ENCODE measurements around the gene ADGRF4. TPM values are rescaled to one million over a fixed set of nuclear protein-coding genes. Genes with fewer than 3 reads are reported as not detected.

Gene ADGRF4
- total RNA-seq, 2 donors from 2014 or later: 0.86 TPM; not detected in 1

DNA sequence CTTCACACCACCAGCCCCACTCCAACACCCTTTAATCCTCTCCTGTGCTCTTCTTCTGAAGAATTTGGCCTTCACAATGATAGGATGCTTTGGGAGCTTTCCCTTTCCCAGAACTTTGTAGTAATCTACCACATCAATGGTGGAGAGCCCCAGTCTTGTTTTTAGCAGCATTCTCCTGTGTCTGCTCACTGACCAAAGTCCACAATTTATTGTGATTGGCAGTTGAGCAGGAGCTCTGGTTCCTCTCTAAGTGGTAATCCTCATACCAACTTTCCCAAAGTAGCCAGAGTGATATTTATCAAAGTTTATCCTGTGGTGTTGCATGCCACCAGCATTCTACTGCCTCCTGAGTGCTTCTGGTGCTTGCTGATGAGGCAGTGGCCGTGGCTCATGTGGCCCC, 54.4 kb downstream of the ADGRF4 start:
- Histone ChIP-seq H3K36me3 (no peaks in the 10 kb centered on the region), H3K4me1 (no peaks in the 10 kb centered on the region)
- TF ChIP-seq, protein P1, sequence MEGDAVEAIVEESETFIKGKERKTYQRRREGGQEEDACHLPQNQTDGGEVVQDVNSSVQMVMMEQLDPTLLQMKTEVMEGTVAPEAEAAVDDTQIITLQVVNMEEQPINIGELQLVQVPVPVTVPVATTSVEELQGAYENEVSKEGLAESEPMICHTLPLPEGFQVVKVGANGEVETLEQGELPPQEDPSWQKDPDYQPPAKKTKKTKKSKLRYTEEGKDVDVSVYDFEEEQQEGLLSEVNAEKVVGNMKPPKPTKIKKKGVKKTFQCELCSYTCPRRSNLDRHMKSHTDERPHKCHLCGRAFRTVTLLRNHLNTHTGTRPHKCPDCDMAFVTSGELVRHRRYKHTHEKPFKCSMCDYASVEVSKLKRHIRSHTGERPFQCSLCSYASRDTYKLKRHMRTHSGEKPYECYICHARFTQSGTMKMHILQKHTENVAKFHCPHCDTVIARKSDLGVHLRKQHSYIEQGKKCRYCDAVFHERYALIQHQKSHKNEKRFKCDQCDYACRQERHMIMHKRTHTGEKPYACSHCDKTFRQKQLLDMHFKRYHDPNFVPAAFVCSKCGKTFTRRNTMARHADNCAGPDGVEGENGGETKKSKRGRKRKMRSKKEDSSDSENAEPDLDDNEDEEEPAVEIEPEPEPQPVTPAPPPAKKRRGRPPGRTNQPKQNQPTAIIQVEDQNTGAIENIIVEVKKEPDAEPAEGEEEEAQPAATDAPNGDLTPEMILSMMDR (IDR thresholded peaks at IDR 0.05): no peak

DNA sequence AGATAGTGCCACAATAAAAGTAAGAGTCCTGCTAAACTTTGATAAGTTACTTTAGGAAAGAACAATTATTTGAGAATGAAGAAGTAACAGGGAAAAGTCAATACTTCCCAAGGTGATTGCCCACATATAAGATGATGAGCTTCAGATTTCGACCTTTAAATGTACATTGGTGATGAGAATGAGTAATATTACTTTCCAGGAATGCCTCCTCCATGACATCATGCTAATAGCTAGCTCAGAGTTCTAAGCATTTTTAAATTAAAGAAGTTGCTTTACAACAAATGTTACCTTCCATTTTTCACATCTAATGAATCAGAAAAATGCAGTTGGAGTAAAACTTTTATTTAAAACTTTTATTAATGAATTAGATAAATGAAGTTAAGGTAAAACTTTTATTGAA, 61.0 kb downstream of the ADGRF4 start:
- Histone ChIP-seq H3K36me3 (no peaks in the 10 kb centered on the region), H3K4me1 (no peaks in the 10 kb centered on the region), H3K27ac (no peak overlapping the region), H3K27me3 (no peaks in the 10 kb centered on the region), H3K9me3 (no peaks in the 10 kb centered on the region), H3K4me3 (no peak overlapping the region)
- no peak for DNase-seq (ENCODE audit: low spot score)
- TF ChIP-seq, protein P1 (IDR thresholded peaks at IDR 0.05): no peak

More for the DNA sequence above, 54.4 kb downstream of the ADGRF4 start:
- Histone ChIP-seq H3K4me3 (no peak overlapping the region), H3K9me3 (peaks cover 0 to 4% of the 10 kb centered on the region in 2 donors), H3K27me3 (no peaks in the 10 kb centered on the region), H3K27ac (no peak overlapping the region)
- DNase-seq (ENCODE audit: low spot score): no peak

DNA sequence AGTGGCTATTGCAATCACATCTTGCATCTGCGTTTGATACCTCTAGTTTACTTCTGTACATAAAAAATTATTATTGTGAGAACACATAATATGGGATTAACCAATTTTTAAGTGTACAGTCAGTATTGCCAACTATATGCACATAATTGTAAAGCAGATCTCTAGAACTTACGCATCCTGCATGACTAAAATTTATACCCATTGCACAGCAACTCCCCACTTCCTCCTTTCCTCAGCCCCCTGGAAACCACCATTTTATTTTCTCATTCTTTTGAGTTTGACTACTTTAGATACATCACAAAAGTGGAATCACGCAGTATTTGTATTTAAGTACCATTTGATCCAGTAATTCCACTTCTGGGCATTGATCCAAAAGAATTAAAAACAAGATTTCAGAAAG, 64.1 kb downstream of the ADGRF4 start:
- no peak overlapping the region for H3K27ac ChIP-seq
- DNase-seq (ENCODE audit: low spot score): no peak
- TF ChIP-seq, protein P1 (IDR thresholded peaks at IDR 0.05): no peak
- H3K9me3 ChIP-seq: peaks cover 0 to 9% of the 10 kb centered on the region in 2 donors
- no peaks in the 10 kb centered on the region for H3K4me1 ChIP-seq
- no peaks in the 10 kb centered on the region for H3K27me3 ChIP-seq
- H3K36me3 ChIP-seq: no peaks in the 10 kb centered on the region
- no peak overlapping the region for H3K4me3 ChIP-seq

DNA sequence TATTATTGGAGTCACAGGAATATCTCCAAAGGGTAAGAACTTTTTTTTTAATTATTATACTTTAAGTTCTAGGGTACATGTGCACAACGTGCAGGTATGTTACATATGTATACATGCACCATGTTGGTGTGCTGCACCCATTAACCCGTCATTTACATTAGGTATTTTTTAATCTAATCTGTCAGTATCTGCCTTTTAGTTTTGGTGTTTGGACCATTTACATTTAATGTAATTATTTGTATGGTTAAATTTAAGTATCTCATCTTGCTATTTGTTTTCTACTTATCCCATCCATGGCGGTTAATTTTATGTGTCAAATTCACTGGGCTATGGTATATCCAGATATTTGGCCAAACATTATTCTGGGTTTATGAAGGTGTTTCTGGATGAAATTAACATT, 68.1 kb downstream of the ADGRF4 start:
- H3K4me1 ChIP-seq: no peaks in the 10 kb centered on the region
- H3K36me3 ChIP-seq: no peaks in the 10 kb centered on the region
- H3K27ac ChIP-seq: no peak overlapping the region
- H3K4me3 ChIP-seq: no peak overlapping the region
- no peaks in the 10 kb centered on the region for H3K27me3 ChIP-seq
- TF ChIP-seq, protein P1 (IDR thresholded peaks at IDR 0.05): no peak
- peaks cover 0 to 9% of the 10 kb centered on the region in 2 donors for H3K9me3 ChIP-seq
- DNase-seq (ENCODE audit: low spot score): no peak

DNA sequence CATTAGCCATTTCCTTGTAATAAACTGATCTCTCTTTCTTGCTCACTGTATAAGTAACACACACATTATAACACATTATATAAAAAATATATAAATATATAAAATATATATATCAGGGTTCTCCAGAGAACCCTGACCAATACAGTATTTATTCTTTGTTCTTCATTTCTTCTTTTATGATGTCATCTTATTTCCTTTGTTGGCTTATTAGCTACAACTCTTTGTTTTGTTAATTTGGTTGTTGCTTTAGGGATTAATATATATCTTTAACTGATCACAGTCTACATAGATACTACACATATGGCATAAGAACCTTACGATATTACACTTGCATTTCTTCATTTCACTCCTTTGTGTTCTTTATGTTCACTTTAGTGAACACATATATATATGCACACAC, 68.7 kb downstream of the ADGRF4 start:
- no peaks in the 10 kb centered on the region for H3K4me1 ChIP-seq
- no peaks in the 10 kb centered on the region for H3K36me3 ChIP-seq
- H3K27me3 ChIP-seq: no peaks in the 10 kb centered on the region
- H3K9me3 ChIP-seq: peaks cover 0 to 9% of the 10 kb centered on the region in 2 donors
- TF ChIP-seq, protein P1 (IDR thresholded peaks at IDR 0.05): no peak
- H3K4me3 ChIP-seq: no peak overlapping the region
- H3K27ac ChIP-seq: no peak overlapping the region
- DNase-seq (ENCODE audit: low spot score): no peak

DNA sequence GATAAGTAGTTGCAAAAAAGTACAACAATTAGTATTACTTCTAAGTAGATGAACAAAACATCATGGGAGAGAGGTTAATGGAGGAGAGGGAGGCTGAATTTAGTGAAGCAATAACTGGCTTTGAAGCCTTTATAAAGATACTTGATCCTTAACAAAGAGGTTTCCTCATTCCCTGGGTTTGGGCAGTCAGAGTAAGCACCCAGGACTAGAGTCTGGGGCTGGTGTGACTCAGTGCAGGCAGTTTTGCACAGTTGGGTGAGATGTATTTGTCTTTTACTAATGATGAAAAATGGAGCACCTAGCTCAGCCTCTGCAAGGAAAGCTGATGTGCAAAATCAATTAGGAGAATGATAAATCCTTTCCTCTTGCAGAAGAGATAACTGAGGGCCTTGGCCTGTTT, 71.6 kb downstream of the ADGRF4 start:
- Histone ChIP-seq H3K4me3 (no peak overlapping the region), H3K4me1 (no peaks in the 10 kb centered on the region), H3K9me3 (peaks cover 0 to 9% of the 10 kb centered on the region in 2 donors), H3K27ac (no peak overlapping the region), H3K27me3 (no peaks in the 10 kb centered on the region), H3K36me3 (no peaks in the 10 kb centered on the region)
- TF ChIP-seq, protein P1 (IDR thresholded peaks at IDR 0.05): no peak
- no peak for DNase-seq (ENCODE audit: low spot score)
